ENCODE data around the gene EPB41L2. TPM values are rescaled to one million over a fixed set of nuclear protein-coding genes. Genes with fewer than 3 reads are reported as not detected.

The EPB41L2 gene
- total RNA-seq, 1 experiment from 2014 or later, result 74.8 TPM

DNA sequence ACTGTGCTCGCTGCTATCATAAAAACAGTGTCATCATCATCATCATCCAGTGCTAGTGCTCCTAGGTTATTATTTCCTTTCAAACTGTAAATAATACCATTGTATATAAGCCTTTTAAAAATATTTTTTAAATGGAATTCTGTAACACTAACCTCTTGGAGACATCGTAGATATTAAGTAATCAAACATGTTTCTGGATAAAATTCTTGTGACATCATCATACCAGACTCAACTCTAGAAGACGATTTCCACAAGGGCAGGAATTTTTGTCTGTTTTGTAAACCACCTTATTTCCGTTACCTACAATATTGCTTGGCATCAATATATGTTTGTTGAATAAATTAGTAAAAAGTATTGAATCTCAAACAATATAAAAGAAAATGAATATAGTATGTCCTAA is 40.4 kb downstream of the EPB41L2 start:
- no TSS peak for BruUV-seq (replicated peaks)
- Histone ChIP-seq H3K27ac (ENCODE audit: low read depth, low read length) (no peak overlapping the region), H3K9me2 (ENCODE audit: insufficient read depth) (no peaks in the 10 kb centered on the region), H3K4me1 (ENCODE audit: control insufficient read depth in 1 of 2, insufficient read depth in 2 of 2, low read length in 2 of 2) (peaks cover 3 to 9% of the 10 kb centered on the region in 2 experiments; a peak in 3 of 4 replicates), H3K4me2 (ENCODE audit: low read length) (no peak overlapping the region), H3K36me3 (ENCODE audit: control insufficient read depth in 1 of 2, insufficient read depth in 2 of 2, low read length in 2 of 2) (no peaks in the 10 kb centered on the region), H2AFZ (ENCODE audit: low read depth, low read length, poor library complexity, severe bottlenecking) (no peak overlapping the region), H3K79me2 (ENCODE audit: insufficient read depth, low read length) (peaks cover 44% of the 10 kb centered on the region), H3K4me3 (replicated peaks in 1 of 2; ENCODE audit: low read depth in 1 of 2, low read length in 2 of 2) (no peak overlapping the region), H4K20me1 (ENCODE audit: insufficient read depth) (no peaks in the 10 kb centered on the region; the same call in 1 of the 2 replicates), H3K9ac (ENCODE audit: low read length) (no peak overlapping the region), H3K27me3 (ENCODE audit: insufficient read depth, low read length) (no peaks in the 10 kb centered on the region), H3K9me3 (ENCODE audit: control insufficient read depth in 1 of 2, insufficient read depth in 1 of 2, low read depth in 1 of 2, low read length in 2 of 2) (no peaks in the 10 kb centered on the region)
- RAD21 ChIA-PET (ENCODE audit: low non-redundant PET in 1 of 2, low total read pairs in 2 of 2, uncharacterized antibody in 2 of 2, unreplicated experiment in 2 of 2), result no interaction called here
- intact Hi-C loops (cut with micrococcal nuclease), result no loop called here
- ATAC-seq (no peak), DNase-seq (ENCODE audit: low read depth, low spot score) (no peak)
- TF ChIP-seq POLR2A (IDR thresholded peaks at IDR 0.05; ENCODE audit: borderline replicate concordance, extremely low read depth, insufficient read depth, insufficient read length) (no peak), CTCF (IDR thresholded peaks at IDR 0.05 in 2 of 3, conservative IDR thresholded peaks at IDR 0.05 in 1 of 3; ENCODE audit: borderline replicate concordance in 1 of 3, insufficient read depth in 1 of 3, low read depth in 2 of 3, low read length in 2 of 3) (no peak), ZNF274 (IDR thresholded peaks at IDR 0.05; ENCODE audit: low read depth, low read length) (no peak), POLR2AphosphoS5 (IDR thresholded peaks at IDR 0.05; ENCODE audit: low read depth, low read length) (no peak), YY1 (IDR thresholded peaks at IDR 0.05; ENCODE audit: extremely low read depth, insufficient replicate concordance, low read depth, low read length) (no peak), EZH2phosphoT487 (IDR thresholded peaks at IDR 0.05; ENCODE audit: borderline replicate concordance) (no peak), ELF1 (IDR thresholded peaks at IDR 0.05; ENCODE audit: borderline replicate concordance, low read depth) (no peak)
- POLR2A ChIA-PET, result no interaction called here
- CTCF ChIA-PET, result no interaction called here

- Histone ChIP-seq H3K9me2 (ENCODE audit: insufficient read depth) (no peaks in the 10 kb centered on the region), H2AFZ (ENCODE audit: low read depth, low read length, poor library complexity, severe bottlenecking) (no peak overlapping the region), H3K4me3 (replicated peaks in 1 of 2; ENCODE audit: low read depth in 1 of 2, low read length in 2 of 2) (no peak overlapping the region), H3K36me3 (ENCODE audit: control insufficient read depth in 1 of 2, insufficient read depth in 2 of 2, low read length in 2 of 2) (no peaks in the 10 kb centered on the region), H3K79me2 (ENCODE audit: insufficient read depth, low read length) (peaks cover 42% of the 10 kb centered on the region), H3K27me3 (ENCODE audit: insufficient read depth, low read length) (no peaks in the 10 kb centered on the region), H3K4me2 (ENCODE audit: low read length) (no peak overlapping the region), H3K9ac (ENCODE audit: low read length) (no peak overlapping the region), H3K4me1 (ENCODE audit: control insufficient read depth in 1 of 2, insufficient read depth in 2 of 2, low read length in 2 of 2) (no peaks in the 10 kb centered on the region), H3K9me3 (ENCODE audit: control insufficient read depth in 1 of 2, insufficient read depth in 1 of 2, low read depth in 1 of 2, low read length in 2 of 2) (no peaks in the 10 kb centered on the region), H3K27ac (ENCODE audit: low read depth, low read length) (no peak overlapping the region), H4K20me1 (ENCODE audit: insufficient read depth) (no peaks in the 10 kb centered on the region; the same call in 1 of the 2 replicates)
- POLR2A ChIA-PET, result no interaction called here
- no peak for DNase-seq (ENCODE audit: low read depth, low spot score)
- intact Hi-C loops (cut with micrococcal nuclease), result no loop called here
- RAD21 ChIA-PET (ENCODE audit: low non-redundant PET in 1 of 2, low total read pairs in 2 of 2, uncharacterized antibody in 2 of 2, unreplicated experiment in 2 of 2), result no interaction called here
- no peak for ATAC-seq
- TF ChIP-seq EZH2phosphoT487 (IDR thresholded peaks at IDR 0.05; ENCODE audit: borderline replicate concordance), result no peak
- TF ChIP-seq ELF1 (IDR thresholded peaks at IDR 0.05; ENCODE audit: borderline replicate concordance, low read depth), result no peak
- TF ChIP-seq, protein P1, sequence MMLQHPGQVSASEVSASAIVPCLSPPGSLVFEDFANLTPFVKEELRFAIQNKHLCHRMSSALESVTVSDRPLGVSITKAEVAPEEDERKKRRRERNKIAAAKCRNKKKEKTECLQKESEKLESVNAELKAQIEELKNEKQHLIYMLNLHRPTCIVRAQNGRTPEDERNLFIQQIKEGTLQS (IDR thresholded peaks at IDR 0.05), result no peak
- TF ChIP-seq REST (IDR thresholded peaks at IDR 0.05; ENCODE audit: low read depth), result no peak
- TF ChIP-seq CBX3 (IDR thresholded peaks at IDR 0.05; ENCODE audit: low read depth), result no peak
- no peak for TF ChIP-seq JUND (IDR thresholded peaks at IDR 0.05)
- CTCF ChIA-PET, result no interaction called here
- no TSS peak for BruUV-seq (replicated peaks)
Measured at GRCh38 chr6:131017962-131018361, 45.1 kb downstream of the EPB41L2 start.
